ENCODE data around the gene RXFP4. TPM values are rescaled to one million over a fixed set of nuclear protein-coding genes. Genes with fewer than 3 reads are reported as not detected.

Gene RXFP4
- total and polyA plus RNA-seq, 2 of the 13 experiments (the other 11 are each of a cell fraction or from before 2014, with no cell fraction given) = 0.38 to 1.4 TPM

DNA sequence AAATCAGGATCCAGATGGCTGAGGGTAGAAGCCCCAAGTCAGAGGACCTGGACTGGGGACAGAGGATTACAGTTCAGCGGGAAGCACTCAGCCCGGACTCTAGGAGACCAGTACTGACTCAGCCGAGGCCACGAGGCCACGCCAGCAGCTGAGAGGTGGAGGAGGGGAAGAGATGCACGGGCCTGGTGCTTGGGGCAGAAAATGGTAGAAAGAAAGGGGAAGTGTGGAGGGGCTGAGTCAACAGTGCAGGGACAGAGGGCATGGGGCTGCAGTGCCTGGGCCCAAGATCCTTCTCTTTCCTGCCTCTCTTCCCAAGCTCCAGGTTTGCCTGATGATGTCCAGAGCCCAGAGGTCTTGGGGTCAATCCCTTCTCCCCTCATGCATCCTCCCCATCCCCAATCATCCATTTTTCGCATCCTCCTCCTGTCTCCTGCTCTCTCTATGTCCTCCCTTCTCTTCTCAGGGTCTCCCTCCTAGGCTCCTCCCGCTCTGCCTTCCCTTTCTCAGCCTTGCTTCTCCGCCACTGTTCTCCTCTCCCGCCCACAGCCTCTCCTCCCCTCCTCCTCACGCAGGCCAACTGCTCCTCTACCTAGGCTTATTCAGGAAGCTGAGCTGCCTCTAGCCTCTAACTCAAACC, 29.2 kb downstream of the RXFP4 start:
- Histone ChIP-seq H3K9ac (ENCODE audit: insufficient read depth, low read depth, low read length) (no peak overlapping the region), H2AFZ (ENCODE audit: low read length) (no peak overlapping the region), H3K4me3 (replicated peaks in 1 of 3; ENCODE audit: insufficient read depth in 1 of 3, low read depth in 2 of 3, low read length in 3 of 3) (no peak overlapping the region), H4K20me1 (ENCODE audit: insufficient read depth, low read length) (peaks cover 2% of the 10 kb centered on the region; the same call in 1 of the 2 replicates), H3K27me3 (ENCODE audit: control insufficient read depth in 1 of 2, insufficient read depth in 2 of 2, low read length in 2 of 2) (no peaks in the 10 kb centered on the region), H3K4me2 (ENCODE audit: low read depth, low read length) (no peak overlapping the region), H3K27ac (ENCODE audit: extremely low read length, insufficient read depth, low read length) (no peak overlapping the region), H3K79me2 (ENCODE audit: insufficient read depth, low read length) (peaks cover 51% of the 10 kb centered on the region), H3K4me1 (ENCODE audit: insufficient read depth, low read length) (peaks cover 95% of the 10 kb centered on the region), H3K9me3 (ENCODE audit: low read length) (no peaks in the 10 kb centered on the region), H3K36me3 (replicated peaks in 1 of 2; ENCODE audit: control insufficient read depth in 1 of 2, insufficient read depth in 2 of 2, low read length in 2 of 2) (peaks cover 16 to 31% of the 10 kb centered on the region in 2 experiments; a peak in 4 of 5 replicates)
- WGBS (ENCODE audit: low lambda C conversion rate) = 74% methylated on average over 11 of the region's 11 CpGs
- DNase-seq (ENCODE audit: low spot score) (no peak), FAIRE-seq (no peak), ATAC-seq (no peak)
- ChIA-PET CTCF (ENCODE audit: low intra/inter-chr PET ratio, low total read pairs) (no interaction called here), POLR2A (interaction anchor here (1.3 to 5.0 kb wide), 5 partner anchors 7 to 145 kb away, joined by 3 to 64 read pairs (median 17); partner anchors contain the start of gene ARHGEF2)
- in situ Hi-C loops (cut with HindIII; ENCODE audit: extremely low pct_ligation_motif_present, low pct_unique_long_range_greater_than_20kb) = no loop called here
- intact Hi-C loops (cut with micrococcal nuclease; ENCODE audit: unreplicated experiment) = no loop called here
- no TSS peak for BruUV-seq (replicated peaks)
- TF ChIP-seq TFAP4 (IDR thresholded peaks at IDR 0.05; ENCODE audit: borderline replicate concordance, low read depth) (peak; percentile 41; the same call in 1 of the 2 replicates), BRD4 (CRISPR knock-in tag; IDR thresholded peaks at IDR 0.05) (no peak), POGZ (CRISPR knock-in tag; IDR thresholded peaks at IDR 0.05) (no peak), ZNF383 (CRISPR knock-in tag; IDR thresholded peaks at IDR 0.05; ENCODE audit: borderline replicate concordance) (no peak), SP5 (CRISPR knock-in tag; IDR thresholded peaks at IDR 0.05; ENCODE audit: borderline replicate concordance, low read depth) (no peak), XRCC5 (optimal IDR thresholded peaks at IDR 0.05; ENCODE audit: low read length) (no peak), RFX1 (IDR thresholded peaks at IDR 0.05) (no peak), SRSF1 (optimal IDR thresholded peaks at IDR 0.05; ENCODE audit: low read depth, low read length) (no peak), ZNF577 (CRISPR knock-in tag; IDR thresholded peaks at IDR 0.05; ENCODE audit: borderline replicate concordance, low read depth) (no peak), ZBTB38 (CRISPR knock-in tag; IDR thresholded peaks at IDR 0.05) (peak; percentile 72), TFDP2 (CRISPR knock-in tag; IDR thresholded peaks at IDR 0.05) (no peak), MYC (CRISPR knock-in tag; IDR thresholded peaks at IDR 0.05; ENCODE audit: borderline replicate concordance) (peak; percentile 42; the same call in 1 of the 2 replicates)
- TF ChIP-seq, protein P1, sequence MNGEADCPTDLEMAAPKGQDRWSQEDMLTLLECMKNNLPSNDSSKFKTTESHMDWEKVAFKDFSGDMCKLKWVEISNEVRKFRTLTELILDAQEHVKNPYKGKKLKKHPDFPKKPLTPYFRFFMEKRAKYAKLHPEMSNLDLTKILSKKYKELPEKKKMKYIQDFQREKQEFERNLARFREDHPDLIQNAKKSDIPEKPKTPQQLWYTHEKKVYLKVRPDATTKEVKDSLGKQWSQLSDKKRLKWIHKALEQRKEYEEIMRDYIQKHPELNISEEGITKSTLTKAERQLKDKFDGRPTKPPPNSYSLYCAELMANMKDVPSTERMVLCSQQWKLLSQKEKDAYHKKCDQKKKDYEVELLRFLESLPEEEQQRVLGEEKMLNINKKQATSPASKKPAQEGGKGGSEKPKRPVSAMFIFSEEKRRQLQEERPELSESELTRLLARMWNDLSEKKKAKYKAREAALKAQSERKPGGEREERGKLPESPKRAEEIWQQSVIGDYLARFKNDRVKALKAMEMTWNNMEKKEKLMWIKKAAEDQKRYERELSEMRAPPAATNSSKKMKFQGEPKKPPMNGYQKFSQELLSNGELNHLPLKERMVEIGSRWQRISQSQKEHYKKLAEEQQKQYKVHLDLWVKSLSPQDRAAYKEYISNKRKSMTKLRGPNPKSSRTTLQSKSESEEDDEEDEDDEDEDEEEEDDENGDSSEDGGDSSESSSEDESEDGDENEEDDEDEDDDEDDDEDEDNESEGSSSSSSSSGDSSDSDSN (CRISPR knock-in tag; IDR thresholded peaks at IDR 0.05) = no peak
- TF ChIP-seq, protein P2, sequence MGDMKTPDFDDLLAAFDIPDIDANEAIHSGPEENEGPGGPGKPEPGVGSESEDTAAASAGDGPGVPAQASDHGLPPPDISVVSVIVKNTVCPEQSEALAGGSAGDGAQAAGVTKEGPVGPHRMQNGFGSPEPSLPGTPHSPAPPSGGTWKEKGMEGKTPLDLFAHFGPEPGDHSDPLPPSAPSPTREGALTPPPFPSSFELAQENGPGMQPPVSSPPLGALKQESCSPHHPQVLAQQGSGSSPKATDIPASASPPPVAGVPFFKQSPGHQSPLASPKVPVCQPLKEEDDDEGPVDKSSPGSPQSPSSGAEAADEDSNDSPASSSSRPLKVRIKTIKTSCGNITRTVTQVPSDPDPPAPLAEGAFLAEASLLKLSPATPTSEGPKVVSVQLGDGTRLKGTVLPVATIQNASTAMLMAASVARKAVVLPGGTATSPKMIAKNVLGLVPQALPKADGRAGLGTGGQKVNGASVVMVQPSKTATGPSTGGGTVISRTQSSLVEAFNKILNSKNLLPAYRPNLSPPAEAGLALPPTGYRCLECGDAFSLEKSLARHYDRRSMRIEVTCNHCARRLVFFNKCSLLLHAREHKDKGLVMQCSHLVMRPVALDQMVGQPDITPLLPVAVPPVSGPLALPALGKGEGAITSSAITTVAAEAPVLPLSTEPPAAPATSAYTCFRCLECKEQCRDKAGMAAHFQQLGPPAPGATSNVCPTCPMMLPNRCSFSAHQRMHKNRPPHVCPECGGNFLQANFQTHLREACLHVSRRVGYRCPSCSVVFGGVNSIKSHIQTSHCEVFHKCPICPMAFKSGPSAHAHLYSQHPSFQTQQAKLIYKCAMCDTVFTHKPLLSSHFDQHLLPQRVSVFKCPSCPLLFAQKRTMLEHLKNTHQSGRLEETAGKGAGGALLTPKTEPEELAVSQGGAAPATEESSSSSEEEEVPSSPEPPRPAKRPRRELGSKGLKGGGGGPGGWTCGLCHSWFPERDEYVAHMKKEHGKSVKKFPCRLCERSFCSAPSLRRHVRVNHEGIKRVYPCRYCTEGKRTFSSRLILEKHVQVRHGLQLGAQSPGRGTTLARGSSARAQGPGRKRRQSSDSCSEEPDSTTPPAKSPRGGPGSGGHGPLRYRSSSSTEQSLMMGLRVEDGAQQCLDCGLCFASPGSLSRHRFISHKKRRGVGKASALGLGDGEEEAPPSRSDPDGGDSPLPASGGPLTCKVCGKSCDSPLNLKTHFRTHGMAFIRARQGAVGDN (CRISPR knock-in tag; IDR thresholded peaks at IDR 0.05) = peak; percentile 73

Data from HepG2 (cell line).